Gastrocnemius medialis (tissue), 4 donors: ENCODE results near the gene ABHD15. TPM values are rescaled to one million over a fixed set of nuclear protein-coding genes. Genes with fewer than 3 reads are reported as not detected.

Experiments used
- ATAC-seq, 2 donors: fragments of 150-250 bp; one replicate each; pipeline ENCODE4 v1.9.1; 2016
- DNase-seq, 2 donors: peaks; one replicate each; pipeline ENCODE4 v3.0.0-alpha.2; 2019
- H3K27ac ChIP-seq, 4 donors: fragments of 200-600 bp; sonication (generic); 1 replicate in 1 of 4; 2 replicates in 3 of 4; pipeline ENCODE4 v1.5.1; 2016 to 2018; ENCODE audit warnings: mild to moderate bottlenecking in 2 of 4, moderate library complexity in 1 of 4
- H3K27me3 ChIP-seq, 3 donors: fragments of 200-600 bp; sonication (generic) in 2 of 3; 1 replicate in 1 of 3; 2 replicates in 2 of 3; pipeline versions ENCODE4 v1.5.1 to v1.6.0; 2016 to 2019; ENCODE audit warnings: mild to moderate bottlenecking in 1 of 3, moderate library complexity in 1 of 3
- H3K36me3 ChIP-seq, 2 donors: fragments of 200-600 bp; sonication (generic) in 1 of 2; one replicate each; pipeline ENCODE4 v1.5.1; 2017 to 2018
- H3K4me1 ChIP-seq, 2 donors: fragments of 200-600 bp; sonication (generic) in 1 of 2; one replicate each; pipeline ENCODE4 v1.5.1; 2016 to 2017; ENCODE audit warnings: mild to moderate bottlenecking in 2 of 2
- H3K4me3 ChIP-seq, 4 donors: fragments of 200-600 bp; sonication (generic) in 3 of 4; 1 replicate in 1 of 4; 2 replicates in 3 of 4; pipeline ENCODE4 v1.5.1; 2016 to 2019; ENCODE audit warnings: mild to moderate bottlenecking in 2 of 4
- H3K9me3 ChIP-seq, 3 donors: fragments of 200-600 bp; sonication (generic) in 2 of 3; 1 replicate in 1 of 3; 2 replicates in 2 of 3; pipeline ENCODE4 v1.5.1; 2016 to 2019
- CTCF ChIP-seq, 5 experiments: fragments of 450-650 bp in 3 of 5; fragments of 200-600 bp in 2 of 5; sonication (generic) in 2 of 5; IDR thresholded peaks in 4 of 5; conservative IDR thresholded peaks in 1 of 5; 1 replicate in 4 of 5; 2 replicates in 1 of 5; pipeline ENCODE4 v1.5.1; 2016 to 2019; ENCODE audit warnings: antibody characterized with exemption in 5 of 5, mild to moderate bottlenecking in 3 of 5, moderate library complexity in 3 of 5
- POLR2A ChIP-seq, 2 donors: fragments of 450-650 bp; IDR thresholded peaks; one replicate each; pipeline ENCODE4 v1.6.1; 2017; ENCODE audit warnings: antibody characterized with exemption in 2 of 2, mild to moderate bottlenecking in 2 of 2, moderate library complexity in 2 of 2
- in situ Hi-C, 4 donors: fragments of 200-750 bp; cut with MboI; loops; one replicate each; pipeline versions ENCODE4 v1.15.0 to v1.8.0; 2017; ENCODE audit warnings: low sequenced_read_pairs in 4 of 4
- intact Hi-C: fragments of 100-400 bp; cut with DNase I; formaldehyde crosslinking; loops from one replicate; pipeline ENCODE4 v1.15.1; 2023; ENCODE audit warnings: low total_unique reads
- total RNA-seq, 4 donors: library from RNA; depleted of rRNA; stranded (reverse); fragments of >200 nt; gene quantifications; one replicate each; pipeline versions ENCODE4 v1.1.0 to v1.2.3, GENCODE V29; 2016

ABHD15 gene
- total RNA-seq, 4 donors from 2014 or later, result 2.6 to 5.7 (median 5.0) TPM

DNA sequence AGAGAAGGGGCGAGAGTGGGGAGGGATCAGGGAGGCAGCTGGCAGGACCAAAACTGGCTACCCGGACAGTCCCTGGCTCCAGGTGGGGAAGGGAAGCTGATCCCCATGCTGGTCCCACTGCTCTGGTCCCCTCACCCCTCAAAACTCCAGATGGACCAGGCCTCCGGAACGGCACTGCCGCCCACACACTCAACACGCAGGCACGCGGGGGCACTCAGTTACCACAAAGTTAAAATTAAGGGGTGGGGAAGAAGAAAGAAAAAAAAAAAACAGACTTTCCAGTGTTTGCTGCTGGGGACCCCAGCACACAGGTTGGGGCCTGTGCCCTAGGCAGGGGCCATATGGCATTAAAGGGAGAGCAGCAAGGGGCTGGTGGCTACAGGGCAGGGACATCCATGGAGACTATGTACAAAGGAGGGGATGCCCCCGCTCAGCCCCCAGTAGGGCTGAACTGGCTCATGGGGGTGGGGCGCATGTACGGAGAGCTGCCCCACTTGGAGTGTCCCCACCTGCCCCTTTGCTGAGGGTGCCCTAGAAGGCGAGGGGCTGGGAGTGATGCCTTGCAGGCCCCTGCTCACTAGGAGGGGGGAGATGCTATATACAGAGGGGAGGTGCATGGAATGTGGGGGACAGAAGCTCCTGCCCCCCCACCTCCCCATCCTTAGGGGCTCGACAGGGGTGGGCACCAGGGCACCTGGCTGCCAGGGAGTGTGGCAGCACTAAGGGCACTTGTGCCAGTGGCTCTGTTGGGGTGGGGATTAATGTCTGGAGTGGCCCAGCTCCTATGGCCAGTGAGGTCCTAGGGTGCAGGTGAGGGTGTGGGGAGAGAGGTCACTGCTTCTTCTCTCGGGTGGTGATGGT is 7.3 kb upstream of the ABHD15 start:
- H3K9me3 ChIP-seq, result no peaks in the 10 kb centered on the region
- peaks cover 12 to 15% of the 10 kb centered on the region in 2 donors for H3K4me1 ChIP-seq
- ATAC-seq (no peak), DNase-seq (peak in 1 of 2 donors; percentile 12)
- in situ Hi-C loops (loop anchor here in 3 of 4 donors (10.0 to 25.0 kb wide), 2 partner anchors 211 to 363 kb away; partner anchors contain the start of genes EFCAB5 (in 1 of the 3) and SSH2 (in 1 of the 3)), intact Hi-C loops (no loop called here)
- H3K36me3 ChIP-seq, result peaks cover 0 to 51% of the 10 kb centered on the region in 2 donors
- no peak overlapping the region for H3K27ac ChIP-seq
- H3K27me3 ChIP-seq, result no peaks in the 10 kb centered on the region
- TF ChIP-seq POLR2A (IDR thresholded peaks at IDR 0.05), result no peak
- TF ChIP-seq CTCF (IDR thresholded peaks at IDR 0.05 in 4 of 5, conservative IDR thresholded peaks at IDR 0.05 in 1 of 5), result no peak
- no peak overlapping the region for H3K4me3 ChIP-seq

DNA sequence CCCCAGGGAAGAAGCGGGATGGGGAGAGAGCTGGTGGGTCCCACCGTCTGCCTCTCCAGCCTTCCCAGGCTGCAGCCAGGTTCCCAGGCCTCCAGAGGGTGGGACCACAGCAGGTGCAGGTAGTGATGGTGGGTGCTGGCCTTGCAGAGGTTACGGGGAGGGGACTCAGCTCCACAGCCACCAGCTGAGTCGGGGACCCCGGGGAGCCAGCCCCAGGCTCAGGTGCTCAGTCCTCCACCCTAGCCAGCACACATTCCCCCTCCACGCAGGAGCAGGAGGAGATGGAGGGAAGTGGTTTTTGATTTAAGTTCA is 6.7 kb upstream of the ABHD15 start:
- no peak overlapping the region for H3K4me3 ChIP-seq
- peaks cover 12 to 18% of the 10 kb centered on the region in 2 donors for H3K4me1 ChIP-seq
- peaks cover 0 to 45% of the 10 kb centered on the region in 2 donors for H3K36me3 ChIP-seq
- H3K27me3 ChIP-seq, result no peaks in the 10 kb centered on the region
- no peak overlapping the region for H3K27ac ChIP-seq
- TF ChIP-seq POLR2A (IDR thresholded peaks at IDR 0.05) (no peak), CTCF (IDR thresholded peaks at IDR 0.05 in 4 of 5, conservative IDR thresholded peaks at IDR 0.05 in 1 of 5) (no peak)
- intact Hi-C loops, result no loop called here
- peak in 1 of 2 donors; percentile 11 for DNase-seq
- in situ Hi-C loops, result loop anchor here in 3 of 4 donors (10.0 to 25.0 kb wide), 2 partner anchors 211 to 364 kb away; partner anchors contain the start of genes EFCAB5 (in 1 of the 3) and SSH2 (in 1 of the 3)
- H3K9me3 ChIP-seq, result no peaks in the 10 kb centered on the region
- ATAC-seq, result no peak

DNA sequence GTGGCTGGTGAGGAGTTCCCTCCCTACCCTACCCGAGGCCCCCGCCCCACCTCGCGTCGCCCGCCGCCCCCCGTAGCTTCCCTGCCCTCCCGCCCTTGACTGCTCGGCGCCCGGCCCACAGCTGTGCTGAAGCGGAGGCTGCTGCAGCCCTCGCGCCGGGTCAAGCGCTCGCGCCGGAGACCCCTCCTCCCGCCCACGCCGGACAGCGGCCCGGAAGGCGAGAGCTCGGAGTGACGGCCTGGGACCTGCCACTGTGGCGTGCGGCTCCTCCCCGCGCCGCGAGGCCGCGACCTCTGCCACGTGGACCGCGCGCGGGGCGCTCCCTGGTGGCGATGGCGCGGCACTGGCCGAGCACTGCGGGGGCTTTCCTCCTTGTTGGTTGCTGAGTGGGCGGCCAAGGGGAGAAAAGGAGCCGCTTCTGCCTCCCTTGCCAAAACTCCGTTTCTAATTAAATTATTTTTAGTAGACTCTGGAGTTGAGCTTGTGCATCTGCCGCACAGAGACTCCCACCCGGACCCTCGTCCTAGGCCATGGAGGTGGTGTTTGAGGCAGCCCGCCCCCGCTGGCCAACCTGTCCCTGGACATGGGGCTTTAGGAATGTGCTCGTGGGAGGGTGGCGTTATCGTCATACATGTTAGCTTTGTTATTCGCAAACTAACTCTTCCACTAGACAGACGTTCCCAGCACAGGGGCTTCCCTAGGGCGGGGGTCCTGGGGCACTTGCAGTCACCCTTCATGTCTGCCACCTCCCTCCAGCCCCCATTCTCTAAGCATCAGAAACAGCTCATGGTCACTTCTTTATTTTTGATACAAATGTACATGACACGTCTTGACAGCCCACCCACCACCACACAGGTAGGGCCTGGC is 6.1 kb upstream of the ABHD15 start:
- Histone ChIP-seq H3K36me3 (peaks cover 0 to 39% of the 10 kb centered on the region in 2 donors), H3K9me3 (no peaks in the 10 kb centered on the region), H3K27me3 (no peaks in the 10 kb centered on the region), H3K4me3 (peak overlapping the region; percentile 44 to 54 (median 51)), H3K27ac (peak overlapping the region; percentile 30 to 70 (median 46)), H3K4me1 (peaks cover 12 to 18% of the 10 kb centered on the region in 2 donors)
- ATAC-seq (peak in 1 of 2 donors; percentile 35), DNase-seq (peak in 1 of 2 donors; percentile 57)
- intact Hi-C loops, result no loop called here
- in situ Hi-C loops, result loop anchor here in 3 of 4 donors (10.0 to 25.0 kb wide), 2 partner anchors 212 to 364 kb away; partner anchors contain the start of genes EFCAB5 (in 1 of the 3) and SSH2 (in 1 of the 3)
- TF ChIP-seq POLR2A (IDR thresholded peaks at IDR 0.05), result no peak
- TF ChIP-seq CTCF (IDR thresholded peaks at IDR 0.05 in 4 of 5, conservative IDR thresholded peaks at IDR 0.05 in 1 of 5), result peak; percentile 64 to 78 (median 75)

DNA sequence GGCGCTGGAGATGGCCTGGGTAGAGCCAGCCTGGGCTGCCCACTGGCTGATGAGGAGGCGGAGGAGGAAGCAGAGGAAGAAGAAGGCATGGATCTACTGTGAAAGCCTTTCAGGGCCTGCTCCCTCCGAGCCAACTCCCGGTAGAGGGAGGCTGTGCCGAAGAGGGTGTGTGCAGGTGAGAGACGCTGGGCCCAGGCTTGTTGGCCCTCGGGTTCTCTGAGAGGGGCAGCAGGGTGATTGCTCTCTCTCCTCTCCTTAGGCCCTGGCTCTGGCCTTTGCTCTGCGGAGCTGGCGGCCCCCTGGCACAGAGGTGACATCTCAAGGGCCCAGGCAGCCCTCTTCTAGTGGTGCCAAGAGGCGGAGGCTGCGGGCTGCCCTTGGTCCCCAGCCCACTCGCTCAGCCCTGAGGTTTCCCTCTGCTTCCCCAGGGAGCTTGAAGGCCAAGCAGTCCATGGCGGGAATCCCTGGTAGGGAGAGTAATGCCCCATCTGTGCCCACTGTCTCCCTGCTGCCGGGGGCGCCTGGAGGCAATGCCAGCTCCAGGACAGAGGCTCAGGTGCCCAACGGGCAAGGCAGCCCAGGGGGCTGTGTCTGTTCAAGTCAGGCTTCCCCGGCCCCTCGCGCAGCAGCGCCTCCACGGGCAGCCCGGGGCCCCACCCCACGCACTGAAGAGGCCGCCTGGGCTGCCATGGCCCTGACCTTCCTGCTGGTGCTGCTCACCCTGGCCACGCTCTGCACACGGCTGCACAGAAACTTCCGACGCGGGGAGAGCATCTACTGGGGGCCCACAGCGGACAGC is 5.2 kb upstream of the ABHD15 start:
- DNase-seq, result peak in 1 of 2 donors; percentile 23
- in situ Hi-C loops, result loop anchor here in 3 of 4 donors (10.0 to 25.0 kb wide), 2 partner anchors 213 to 365 kb away; partner anchors contain the start of genes EFCAB5 (in 1 of the 3) and SSH2 (in 1 of the 3)
- Histone ChIP-seq H3K4me1 (peaks cover 12 to 18% of the 10 kb centered on the region in 2 donors), H3K27me3 (no peaks in the 10 kb centered on the region), H3K27ac (peak overlapping the region; percentile 30 to 70 (median 46)), H3K4me3 (peak overlapping the region; percentile 44 to 54 (median 51)), H3K9me3 (no peaks in the 10 kb centered on the region), H3K36me3 (peaks cover 0 to 31% of the 10 kb centered on the region in 2 donors)
- TF ChIP-seq POLR2A (IDR thresholded peaks at IDR 0.05) (no peak), CTCF (IDR thresholded peaks at IDR 0.05 in 4 of 5, conservative IDR thresholded peaks at IDR 0.05 in 1 of 5) (no peak)
- intact Hi-C loops, result no loop called here
- ATAC-seq, result no peak
